NCI-H2196 (cell line): ENCODE data around the gene EIF4A3.
A peak's percentile ranks its signal among the peaks of the same experiment; 100 is the strongest.

Experiments used
- DNase-seq: peaks from one replicate; lab custom pipeline; 2025; ENCODE audit not compliant: unreplicated experiment; lab: John Stamatoyannopoulos, UW

Gene EIF4A3

GRCh38 chr17:80147035-80147822 is at the start of gene EIF4A3:
Gene EIF4A3, minus strand, starts transcription at chr17:80147128. Its CDS starts 167 bp downstream, at chr17:80146961.
- peak; percentile 100 for DNase-seq

GRCh38 chr17:80196652-80197051 is 49.7 kb upstream of the EIF4A3 start:
- no peak for DNase-seq

- DNase-seq = peak; percentile 48
Observed at GRCh38 chr17:80195671-80196529, 49.0 kb upstream of the EIF4A3 start.

GRCh38 chr17:80195141-80195540 is 48.2 kb upstream of the EIF4A3 start:
- no peak for DNase-seq

- no peak for DNase-seq
Observed at GRCh38 chr17:80191865-80192661, 45.1 kb upstream of the EIF4A3 start.

GRCh38 chr17:80191192-80191591 is 44.3 kb upstream of the EIF4A3 start:
- DNase-seq = no peak

- DNase-seq = no peak
Observed at GRCh38 chr17:80190716-80191115, 43.8 kb upstream of the EIF4A3 start.

GRCh38 chr17:80189611-80190010 is 42.7 kb upstream of the EIF4A3 start:
- no peak for DNase-seq

GRCh38 chr17:80187515-80187941 is 40.6 kb upstream of the EIF4A3 start:
- DNase-seq = no peak

- no peak for DNase-seq
Observed at GRCh38 chr17:80187090-80187489, 40.2 kb upstream of the EIF4A3 start.

GRCh38 chr17:80185968-80186367 is 39.0 kb upstream of the EIF4A3 start:
- no peak for DNase-seq

- DNase-seq = no peak
Observed at GRCh38 chr17:80184423-80184714, 37.4 kb upstream of the EIF4A3 start.

GRCh38 chr17:80183581-80184422 is 36.9 kb upstream of the EIF4A3 start:
- DNase-seq = no peak

GRCh38 chr17:80182845-80183223 is 35.9 kb upstream of the EIF4A3 start:
- no peak for DNase-seq

GRCh38 chr17:80182118-80182844 is 35.4 kb upstream of the EIF4A3 start:
- no peak for DNase-seq

- no peak for DNase-seq
Observed at GRCh38 chr17:80181431-80181830, 34.5 kb upstream of the EIF4A3 start.

- DNase-seq = no peak
Observed at GRCh38 chr17:80180192-80180591, 33.3 kb upstream of the EIF4A3 start.

GRCh38 chr17:80177986-80178595 is 31.2 kb upstream of the EIF4A3 start:
- no peak for DNase-seq

- DNase-seq = no peak
Observed at GRCh38 chr17:80176757-80177156, 29.8 kb upstream of the EIF4A3 start.

- no peak for DNase-seq
Observed at GRCh38 chr17:80173916-80174315, 27.0 kb upstream of the EIF4A3 start.
